ENCODE results near the gene TMBIM6. TPM values are rescaled to one million over a fixed set of nuclear protein-coding genes. Genes with fewer than 3 reads are reported as not detected.

Gene TMBIM6, protein sequence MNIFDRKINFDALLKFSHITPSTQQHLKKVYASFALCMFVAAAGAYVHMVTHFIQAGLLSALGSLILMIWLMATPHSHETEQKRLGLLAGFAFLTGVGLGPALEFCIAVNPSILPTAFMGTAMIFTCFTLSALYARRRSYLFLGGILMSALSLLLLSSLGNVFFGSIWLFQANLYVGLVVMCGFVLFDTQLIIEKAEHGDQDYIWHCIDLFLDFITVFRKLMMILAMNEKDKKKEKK
- total RNA-seq: 405 and 476 TPM in 2 replicates

DNA sequence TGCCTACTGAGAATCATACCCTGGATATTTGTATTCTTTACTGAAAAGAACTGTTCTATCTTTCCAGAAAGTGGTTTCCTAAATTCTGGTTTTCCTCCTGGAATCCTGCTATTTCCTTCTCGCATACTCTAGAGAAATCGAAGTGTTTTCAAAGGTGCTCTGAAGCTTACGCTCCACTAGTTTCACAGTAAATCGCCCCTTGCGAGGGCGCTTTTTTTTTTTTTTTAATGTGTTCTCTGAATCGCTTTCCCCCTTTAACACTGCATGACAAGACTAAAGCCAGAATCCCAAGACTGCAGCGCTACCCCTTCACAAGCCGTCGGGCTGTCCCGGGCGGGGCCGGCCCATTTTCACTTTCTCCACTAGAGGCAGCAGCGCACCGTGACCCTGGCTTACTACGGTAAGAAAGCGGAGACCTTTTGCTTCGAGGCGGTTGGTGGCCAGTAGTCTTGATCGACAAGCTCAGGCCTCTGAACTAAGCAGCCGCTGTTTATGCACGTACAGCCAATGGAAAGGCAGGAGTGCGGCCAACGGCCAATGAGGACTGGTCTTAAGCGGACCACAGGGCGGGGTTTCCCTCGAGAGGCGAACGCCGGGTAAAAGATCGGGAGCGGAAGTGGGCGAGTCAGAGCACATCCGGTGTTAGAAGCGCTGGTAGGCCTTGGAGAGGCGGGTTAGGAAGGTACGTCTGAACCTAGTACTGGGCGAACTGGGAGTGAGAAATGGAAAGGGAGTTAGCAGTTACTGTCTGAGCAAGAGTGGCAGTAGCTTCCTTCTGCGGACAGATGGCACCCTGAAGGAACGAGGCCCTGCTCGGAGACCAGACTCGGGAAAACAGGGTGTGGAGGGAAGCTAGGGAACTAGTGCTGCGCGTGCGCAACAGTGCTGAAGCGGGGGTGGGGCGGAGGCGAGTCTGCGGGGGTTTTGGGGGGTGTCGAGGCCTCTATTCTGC, at the start of gene TMBIM6:
Gene TMBIM6, plus strand, starts transcription at position 628 of the 952 bp plus-strand sequence. CDS start 10,937 bp downstream, outside the sequence.

DNA sequence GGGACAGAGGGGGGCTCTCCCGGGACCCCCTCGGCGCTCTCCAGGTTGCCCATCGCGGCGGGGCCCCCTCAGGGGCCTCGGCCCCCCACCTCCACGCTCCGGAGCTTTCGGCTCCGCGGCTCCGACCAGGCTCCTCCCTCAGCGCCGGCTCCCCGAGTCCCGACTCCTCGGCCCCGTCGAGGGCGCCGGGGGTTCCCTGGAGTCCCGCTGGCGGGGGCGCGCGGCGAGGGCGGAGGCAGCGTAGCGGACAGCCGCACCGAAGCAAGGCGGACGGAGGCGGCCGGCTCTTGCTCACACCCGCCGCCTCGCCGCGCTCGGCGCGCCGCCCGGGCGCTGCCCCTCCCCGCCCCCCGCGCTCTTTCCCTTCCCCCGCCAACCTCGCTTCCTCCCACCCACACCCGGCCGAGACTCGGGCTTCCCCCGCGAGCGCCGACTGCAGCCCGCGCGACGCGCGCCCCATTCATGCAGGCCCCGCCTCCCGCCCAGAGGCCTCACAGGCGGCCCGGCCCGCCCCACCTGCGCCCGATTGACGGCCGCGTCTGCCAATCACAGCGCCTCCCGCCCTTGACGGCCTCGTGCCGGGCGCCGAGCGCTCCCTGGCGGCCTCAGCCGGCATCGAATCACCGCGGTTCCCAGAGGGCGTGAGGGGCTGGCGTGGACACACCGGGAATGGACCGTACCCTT, 34.1 kb upstream of the TMBIM6 start, which contains the start of gene FMNL3:
Gene FMNL3, minus strand, starts transcription at position 278 of the 684 bp plus-strand sequence. Its CDS starts 225 bp downstream, at position 53.

Other genes starting within 250 kb of the TMBIM6 start
- gene KCNH3, start 202.5 kb upstream of the TMBIM6 start, total RNA-seq: 0.26 and 0.33 TPM in 2 replicates
- 39.0 and 42.9 TPM in 2 replicates for gene MCRS1, start 173.4 kb upstream of the TMBIM6 start, total RNA-seq
- gene FAM186B, start 135.9 kb upstream of the TMBIM6 start, total RNA-seq: 0.20 and 0.40 TPM in 2 replicates
- 11.3 and 13.0 TPM in 2 replicates for gene PRPF40B, start 118.0 kb upstream of the TMBIM6 start, total RNA-seq
- gene FMNL3, start 34.2 kb upstream of the TMBIM6 start, total RNA-seq: 40.0 and 40.6 TPM in 2 replicates
- 16.7 and 21.8 TPM in 2 replicates for gene NCKAP5L, start 86.9 kb downstream of the TMBIM6 start, total RNA-seq
- 3.0 and 4.2 TPM in 2 replicates for gene BCDIN3D, start 101.5 kb downstream of the TMBIM6 start, total RNA-seq
- 3.7 and 8.3 TPM in 2 replicates for gene FAIM2, start 162.3 kb downstream of the TMBIM6 start, total RNA-seq
- gene AQP2, start 209.2 kb downstream of the TMBIM6 start, total RNA-seq: 0.07 TPM in 1 of 2 replicates, not detected in the other
- 0.23 and 0.52 TPM in 2 replicates for gene AQP5, start 220.3 kb downstream of the TMBIM6 start, total RNA-seq
- gene AQP6, start 231.4 kb downstream of the TMBIM6 start, total RNA-seq: 0.10 and 0.20 TPM in 2 replicates

All from smooth muscle cell of the pulmonary artery (primary cell).